ENCODE data around the gene FAM72B.
"Not testable (repeated sequence)": the region's sequence is repeated elsewhere in the genome, so short reads cannot be mapped to it uniquely, and the experiment has no call there.

FAM72B gene

DNA sequence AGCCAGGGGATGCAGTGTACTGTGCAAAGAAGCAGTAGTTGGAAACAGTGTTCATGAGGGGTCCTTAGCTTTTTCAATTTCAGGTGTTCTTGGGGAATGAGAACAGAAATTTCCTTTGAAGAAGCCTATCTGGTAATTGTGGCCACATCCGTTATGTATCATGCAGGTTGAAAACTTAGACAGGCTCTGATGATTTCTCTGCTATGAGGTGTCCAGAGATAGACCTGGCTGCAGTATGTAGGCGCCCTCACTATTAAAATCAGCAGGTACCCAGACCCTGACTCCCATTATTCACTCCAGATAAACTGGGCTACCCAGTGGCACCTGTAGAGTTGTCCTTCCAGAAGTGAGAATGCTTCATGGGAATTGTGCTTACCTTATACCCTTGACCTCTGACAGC, 8.4 kb upstream of the FAM72B start:
- H3K9ac ChIP-seq (ENCODE audit: low read depth, low read length, poor library complexity, severe bottlenecking); H2AFZ ChIP-seq (ENCODE audit: low read length); H3K4me3 ChIP-seq (ENCODE audit: low read length, poor library complexity, severe bottlenecking); H3K9me3 ChIP-seq (ENCODE audit: insufficient read depth, low read depth, low read length); H3K9me2 ChIP-seq (replicated peaks; ENCODE audit: low read depth, low read length); H3K36me3 ChIP-seq (ENCODE audit: insufficient read depth, low read length); H4K20me1 ChIP-seq (ENCODE audit: insufficient read depth, low read length, poor library complexity, severe bottlenecking); H3K4me2 ChIP-seq (ENCODE audit: low read depth, low read length, poor library complexity, severe bottlenecking); H3F3A ChIP-seq (ENCODE audit: low read depth); H3K4me1 ChIP-seq (ENCODE audit: insufficient read depth, low read length, poor library complexity, severe bottlenecking); H3K79me2 ChIP-seq (ENCODE audit: insufficient read depth, low read length); H3K27me3 ChIP-seq (ENCODE audit: insufficient read depth, low read length, poor library complexity, severe bottlenecking): not testable (repeated sequence)

- not testable (repeated sequence) for H3K36me3 ChIP-seq (ENCODE audit: insufficient read depth, low read length); H3K9me2 ChIP-seq (replicated peaks; ENCODE audit: low read depth, low read length); H2AFZ ChIP-seq (ENCODE audit: low read length); H3K27me3 ChIP-seq (ENCODE audit: insufficient read depth, low read length, poor library complexity, severe bottlenecking); H3K79me2 ChIP-seq (ENCODE audit: insufficient read depth, low read length); H3K4me1 ChIP-seq (ENCODE audit: insufficient read depth, low read length, poor library complexity, severe bottlenecking); H4K20me1 ChIP-seq (ENCODE audit: insufficient read depth, low read length, poor library complexity, severe bottlenecking); H3K9ac ChIP-seq (ENCODE audit: low read depth, low read length, poor library complexity, severe bottlenecking); H3K9me3 ChIP-seq (ENCODE audit: insufficient read depth, low read depth, low read length); H3F3A ChIP-seq (ENCODE audit: low read depth)
- Histone ChIP-seq H3K4me2 (ENCODE audit: low read depth, low read length, poor library complexity, severe bottlenecking) (peak overlapping the region; percentile 66), H3K4me3 (ENCODE audit: low read length, poor library complexity, severe bottlenecking) (peak overlapping the region; percentile 54)
Observed at GRCh38 chr1:121187914-121188313, 3.8 kb upstream of the FAM72B start.

- not testable (repeated sequence) for H3K36me3 ChIP-seq (ENCODE audit: insufficient read depth, low read length); H4K20me1 ChIP-seq (ENCODE audit: insufficient read depth, low read length, poor library complexity, severe bottlenecking); H3F3A ChIP-seq (ENCODE audit: low read depth); H3K9me3 ChIP-seq (ENCODE audit: insufficient read depth, low read depth, low read length); H3K4me1 ChIP-seq (ENCODE audit: insufficient read depth, low read length, poor library complexity, severe bottlenecking); H3K4me3 ChIP-seq (ENCODE audit: low read length, poor library complexity, severe bottlenecking); H3K9me2 ChIP-seq (replicated peaks; ENCODE audit: low read depth, low read length); H3K9ac ChIP-seq (ENCODE audit: low read depth, low read length, poor library complexity, severe bottlenecking); H3K4me2 ChIP-seq (ENCODE audit: low read depth, low read length, poor library complexity, severe bottlenecking); H3K27me3 ChIP-seq (ENCODE audit: insufficient read depth, low read length, poor library complexity, severe bottlenecking); H3K79me2 ChIP-seq (ENCODE audit: insufficient read depth, low read length); H2AFZ ChIP-seq (ENCODE audit: low read length)
Observed at GRCh38 chr1:121186191-121186590, 2.1 kb upstream of the FAM72B start.

- H3K79me2 ChIP-seq (ENCODE audit: insufficient read depth, low read length); H3K4me1 ChIP-seq (ENCODE audit: insufficient read depth, low read length, poor library complexity, severe bottlenecking); H3K9me2 ChIP-seq (replicated peaks; ENCODE audit: low read depth, low read length); H3F3A ChIP-seq (ENCODE audit: low read depth); H2AFZ ChIP-seq (ENCODE audit: low read length); H3K27me3 ChIP-seq (ENCODE audit: insufficient read depth, low read length, poor library complexity, severe bottlenecking); H3K9me3 ChIP-seq (ENCODE audit: insufficient read depth, low read depth, low read length); H3K4me2 ChIP-seq (ENCODE audit: low read depth, low read length, poor library complexity, severe bottlenecking); H4K20me1 ChIP-seq (ENCODE audit: insufficient read depth, low read length, poor library complexity, severe bottlenecking); H3K4me3 ChIP-seq (ENCODE audit: low read length, poor library complexity, severe bottlenecking); H3K9ac ChIP-seq (ENCODE audit: low read depth, low read length, poor library complexity, severe bottlenecking); H3K36me3 ChIP-seq (ENCODE audit: insufficient read depth, low read length): not testable (repeated sequence)
Observed at GRCh38 chr1:121185140-121185708, 1.1 kb upstream of the FAM72B start.

GRCh38 chr1:121183867-121184266, 273 bp downstream of the FAM72B start:
- not testable (repeated sequence) for H3K9me2 ChIP-seq (replicated peaks; ENCODE audit: low read depth, low read length); H3F3A ChIP-seq (ENCODE audit: low read depth); H3K79me2 ChIP-seq (ENCODE audit: insufficient read depth, low read length); H4K20me1 ChIP-seq (ENCODE audit: insufficient read depth, low read length, poor library complexity, severe bottlenecking); H3K27me3 ChIP-seq (ENCODE audit: insufficient read depth, low read length, poor library complexity, severe bottlenecking); H3K9me3 ChIP-seq (ENCODE audit: insufficient read depth, low read depth, low read length); H2AFZ ChIP-seq (ENCODE audit: low read length); H3K36me3 ChIP-seq (ENCODE audit: insufficient read depth, low read length); H3K4me1 ChIP-seq (ENCODE audit: insufficient read depth, low read length, poor library complexity, severe bottlenecking)
- Histone ChIP-seq H3K9ac (ENCODE audit: low read depth, low read length, poor library complexity, severe bottlenecking) (peak overlapping the region; percentile 66), H3K4me2 (ENCODE audit: low read depth, low read length, poor library complexity, severe bottlenecking) (peak overlapping the region; percentile 37), H3K4me3 (ENCODE audit: low read length, poor library complexity, severe bottlenecking) (peak overlapping the region; percentile 71)

DNA sequence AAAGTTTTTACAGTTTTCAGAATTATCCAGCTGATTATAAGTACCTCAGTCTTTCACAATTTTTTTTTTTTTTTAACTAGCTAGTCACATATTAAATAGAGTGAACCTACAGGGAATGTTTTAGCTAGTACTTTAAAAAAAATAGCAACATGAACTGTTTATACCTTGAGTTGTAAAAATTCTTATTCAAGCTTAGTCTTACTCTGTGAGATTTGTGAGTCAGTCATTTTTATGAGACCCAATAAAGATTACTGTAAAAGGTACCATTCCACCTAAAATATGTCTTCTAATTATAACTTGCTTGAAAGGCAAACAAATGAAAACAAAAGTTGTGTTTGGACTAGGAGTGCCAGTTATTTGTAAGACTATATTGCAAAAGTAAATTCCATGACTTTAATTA, 5.9 kb downstream of the FAM72B start:
- H3F3A ChIP-seq (ENCODE audit: low read depth); H3K4me2 ChIP-seq (ENCODE audit: low read depth, low read length, poor library complexity, severe bottlenecking); H3K79me2 ChIP-seq (ENCODE audit: insufficient read depth, low read length); H2AFZ ChIP-seq (ENCODE audit: low read length); H3K4me1 ChIP-seq (ENCODE audit: insufficient read depth, low read length, poor library complexity, severe bottlenecking); H3K9me2 ChIP-seq (replicated peaks; ENCODE audit: low read depth, low read length); H3K27me3 ChIP-seq (ENCODE audit: insufficient read depth, low read length, poor library complexity, severe bottlenecking); H3K4me3 ChIP-seq (ENCODE audit: low read length, poor library complexity, severe bottlenecking); H4K20me1 ChIP-seq (ENCODE audit: insufficient read depth, low read length, poor library complexity, severe bottlenecking); H3K9ac ChIP-seq (ENCODE audit: low read depth, low read length, poor library complexity, severe bottlenecking); H3K9me3 ChIP-seq (ENCODE audit: insufficient read depth, low read depth, low read length); H3K36me3 ChIP-seq (ENCODE audit: insufficient read depth, low read length): not testable (repeated sequence)

DNA sequence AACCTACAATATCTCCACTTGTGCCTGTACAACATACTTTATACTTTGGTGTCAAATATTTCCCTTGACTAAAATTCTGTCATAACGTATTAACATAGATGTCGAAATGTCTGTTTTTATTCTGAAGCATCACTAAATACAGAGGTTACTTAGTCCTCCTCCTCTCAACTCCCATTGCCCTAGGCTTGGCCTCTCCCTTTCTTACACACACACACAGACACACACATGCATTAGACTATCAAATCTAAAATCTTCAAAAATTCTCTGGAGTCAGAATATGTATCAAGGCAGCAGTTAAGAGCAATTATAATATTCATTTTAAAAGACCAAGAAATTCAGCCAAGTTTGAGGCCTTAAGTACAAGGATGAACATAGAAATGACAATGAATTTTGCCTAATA, 7.5 kb downstream of the FAM72B start:
- H4K20me1 ChIP-seq (ENCODE audit: insufficient read depth, low read length, poor library complexity, severe bottlenecking); H2AFZ ChIP-seq (ENCODE audit: low read length); H3K4me3 ChIP-seq (ENCODE audit: low read length, poor library complexity, severe bottlenecking); H3F3A ChIP-seq (ENCODE audit: low read depth); H3K9me3 ChIP-seq (ENCODE audit: insufficient read depth, low read depth, low read length); H3K27me3 ChIP-seq (ENCODE audit: insufficient read depth, low read length, poor library complexity, severe bottlenecking); H3K9me2 ChIP-seq (replicated peaks; ENCODE audit: low read depth, low read length); H3K4me1 ChIP-seq (ENCODE audit: insufficient read depth, low read length, poor library complexity, severe bottlenecking); H3K36me3 ChIP-seq (ENCODE audit: insufficient read depth, low read length); H3K4me2 ChIP-seq (ENCODE audit: low read depth, low read length, poor library complexity, severe bottlenecking); H3K79me2 ChIP-seq (ENCODE audit: insufficient read depth, low read length); H3K9ac ChIP-seq (ENCODE audit: low read depth, low read length, poor library complexity, severe bottlenecking): not testable (repeated sequence)
